ENCODE measurements around the gene HTR3B.
"Not testable (repeated sequence)": the region's sequence is repeated elsewhere in the genome, so short reads cannot be mapped to it uniquely, and the experiment has no call there.

HTR3B gene

DNA sequence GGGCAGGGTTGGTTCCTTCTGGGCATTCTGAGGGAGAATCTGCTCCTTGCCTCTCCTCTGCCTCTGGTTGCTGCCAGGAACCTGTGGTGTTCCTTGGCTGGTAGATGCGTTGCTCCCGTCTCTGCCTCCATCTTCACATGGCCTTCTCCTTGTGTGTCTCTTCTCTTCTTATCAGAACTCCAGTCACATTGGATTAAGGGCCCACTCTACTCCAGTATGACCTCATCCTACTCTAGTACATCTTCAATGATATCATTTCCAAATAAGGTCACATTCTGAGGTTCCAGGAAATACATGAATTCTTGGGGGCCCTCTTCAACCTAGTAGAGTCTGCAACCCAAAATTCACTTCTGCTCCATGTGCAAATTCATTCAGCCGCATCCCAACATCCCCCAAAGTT lies 33.3 kb downstream of the HTR3B start:
- no peak for DNase-seq (ENCODE audit: low read depth in 2 of 2)
- H3K4me3 ChIP-seq (replicated peaks in 1 of 2; ENCODE audit: low read depth in 2 of 2, low read length in 2 of 2): no peak overlapping the region
- TF ChIP-seq, protein P1, sequence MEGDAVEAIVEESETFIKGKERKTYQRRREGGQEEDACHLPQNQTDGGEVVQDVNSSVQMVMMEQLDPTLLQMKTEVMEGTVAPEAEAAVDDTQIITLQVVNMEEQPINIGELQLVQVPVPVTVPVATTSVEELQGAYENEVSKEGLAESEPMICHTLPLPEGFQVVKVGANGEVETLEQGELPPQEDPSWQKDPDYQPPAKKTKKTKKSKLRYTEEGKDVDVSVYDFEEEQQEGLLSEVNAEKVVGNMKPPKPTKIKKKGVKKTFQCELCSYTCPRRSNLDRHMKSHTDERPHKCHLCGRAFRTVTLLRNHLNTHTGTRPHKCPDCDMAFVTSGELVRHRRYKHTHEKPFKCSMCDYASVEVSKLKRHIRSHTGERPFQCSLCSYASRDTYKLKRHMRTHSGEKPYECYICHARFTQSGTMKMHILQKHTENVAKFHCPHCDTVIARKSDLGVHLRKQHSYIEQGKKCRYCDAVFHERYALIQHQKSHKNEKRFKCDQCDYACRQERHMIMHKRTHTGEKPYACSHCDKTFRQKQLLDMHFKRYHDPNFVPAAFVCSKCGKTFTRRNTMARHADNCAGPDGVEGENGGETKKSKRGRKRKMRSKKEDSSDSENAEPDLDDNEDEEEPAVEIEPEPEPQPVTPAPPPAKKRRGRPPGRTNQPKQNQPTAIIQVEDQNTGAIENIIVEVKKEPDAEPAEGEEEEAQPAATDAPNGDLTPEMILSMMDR (IDR thresholded peaks at IDR 0.05; ENCODE audit: low read depth, low read length): no peak

DNA sequence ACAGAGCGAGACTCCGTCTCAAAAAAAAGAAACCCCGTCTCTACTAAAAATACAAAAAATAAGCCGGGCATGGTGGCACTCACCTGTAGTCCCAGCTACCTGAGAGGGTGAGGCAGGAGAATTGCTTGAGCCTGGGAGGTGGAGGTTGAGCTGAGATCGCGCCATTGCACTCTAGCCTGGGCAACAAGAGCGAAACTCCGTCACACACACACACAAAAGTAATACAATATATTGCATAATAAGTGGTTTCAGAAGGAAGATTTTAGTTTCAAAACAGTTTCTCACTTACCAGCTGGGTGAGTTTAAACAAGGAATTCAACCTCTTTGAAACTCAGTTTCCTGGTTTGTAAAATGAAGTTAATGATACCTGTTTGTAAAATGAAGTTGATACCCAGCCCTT lies 37.7 kb downstream of the HTR3B start:
- TF ChIP-seq, protein P1 (IDR thresholded peaks at IDR 0.05; ENCODE audit: low read depth, low read length): no peak
- no peak for DNase-seq (ENCODE audit: low read depth in 2 of 2)
- H3K4me3 ChIP-seq (replicated peaks in 1 of 2; ENCODE audit: low read depth in 2 of 2, low read length in 2 of 2): no peak overlapping the region

DNA sequence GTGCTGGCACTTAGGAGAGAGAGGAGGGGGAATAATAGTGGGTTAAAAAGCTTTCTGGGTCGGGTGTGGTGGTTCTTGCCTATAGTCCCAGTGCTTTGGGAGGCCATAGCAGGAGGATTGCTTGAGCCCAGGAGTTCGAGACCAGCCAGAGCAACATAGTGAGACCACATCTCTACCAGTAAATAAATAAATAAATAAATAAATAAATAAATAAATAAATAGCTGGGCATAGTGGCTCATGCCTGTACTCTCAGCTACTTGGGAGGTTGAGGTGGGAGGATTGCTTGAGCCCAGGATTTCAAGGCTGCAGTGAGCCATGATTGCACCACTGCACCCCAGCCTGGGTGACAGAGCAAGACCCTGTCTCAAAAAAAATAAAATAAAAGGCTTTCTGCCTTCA lies 41.6 kb downstream of the HTR3B start:
- H3K4me3 ChIP-seq (replicated peaks in 1 of 2; ENCODE audit: low read depth in 2 of 2, low read length in 2 of 2); DNase-seq (ENCODE audit: low read depth in 2 of 2): not testable (repeated sequence)

DNA sequence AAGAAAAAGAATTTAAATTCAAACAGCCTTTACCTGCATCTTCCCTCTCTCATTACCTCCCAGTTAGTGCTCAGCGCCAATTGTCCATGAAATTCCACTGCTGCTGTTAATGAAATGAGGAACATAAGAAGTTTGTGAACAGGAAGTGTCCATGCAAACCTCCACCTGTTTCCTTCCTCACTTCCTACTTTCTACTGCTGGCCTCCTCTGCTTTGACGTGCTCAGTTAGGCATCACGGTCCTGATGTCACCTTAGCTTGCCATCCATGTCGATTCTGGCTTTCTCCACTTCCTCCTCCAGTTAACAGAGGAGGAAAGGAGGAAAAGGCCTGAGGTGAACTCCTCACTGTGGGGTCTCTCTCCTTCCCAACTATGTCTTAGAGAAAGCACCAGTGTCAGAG lies 43.4 kb downstream of the HTR3B start:
- no peak overlapping the region for H3K4me3 ChIP-seq (replicated peaks in 1 of 2; ENCODE audit: low read depth in 2 of 2, low read length in 2 of 2)
- no peak for DNase-seq (ENCODE audit: low read depth in 2 of 2)
- TF ChIP-seq, protein P1 (IDR thresholded peaks at IDR 0.05; ENCODE audit: low read depth, low read length): no peak

DNA sequence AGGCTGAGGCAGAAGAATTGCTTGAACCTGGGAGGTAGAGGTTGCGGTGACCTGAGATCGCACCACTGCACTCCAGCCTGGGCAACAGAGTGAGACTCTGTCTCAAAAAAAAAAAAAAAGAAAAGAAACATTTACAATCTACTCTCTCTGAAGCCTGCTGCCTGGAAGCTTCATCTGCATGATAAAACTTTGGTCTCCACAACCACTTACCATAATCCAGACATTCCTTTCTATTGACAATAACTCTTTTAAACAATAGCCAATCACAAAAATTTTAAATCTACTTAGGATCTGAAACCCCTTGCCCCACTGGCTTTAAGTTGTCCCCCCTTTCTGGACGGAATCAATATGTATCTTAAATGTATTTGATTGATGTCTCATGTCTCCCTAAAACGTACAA lies 45.3 kb downstream of the HTR3B start:
- no peak for DNase-seq (ENCODE audit: low read depth in 2 of 2)
- H3K4me3 ChIP-seq (replicated peaks in 1 of 2; ENCODE audit: low read depth in 2 of 2, low read length in 2 of 2): no peak overlapping the region
- TF ChIP-seq, protein P1 (IDR thresholded peaks at IDR 0.05; ENCODE audit: low read depth, low read length): no peak

DNA sequence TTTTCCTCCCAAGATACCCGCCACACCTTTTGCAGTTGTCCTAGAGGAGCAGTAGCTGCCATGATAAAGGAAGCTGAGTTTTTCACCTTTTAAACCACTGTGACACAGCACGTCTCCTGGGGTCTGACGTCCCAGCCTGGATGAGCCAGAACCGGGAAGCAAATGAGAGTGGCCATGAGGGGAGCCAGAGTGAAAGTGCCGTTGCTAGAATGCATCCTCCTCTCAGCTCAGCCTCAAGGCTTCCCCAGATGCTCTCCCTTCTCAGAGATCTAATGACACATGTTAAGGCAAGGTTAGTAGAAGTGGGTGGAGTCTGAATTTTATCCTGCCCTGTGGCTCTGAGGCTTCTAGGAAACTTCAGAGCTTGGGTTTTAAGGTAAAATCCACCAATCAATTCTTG lies 46.9 kb downstream of the HTR3B start:
- TF ChIP-seq, protein P1 (IDR thresholded peaks at IDR 0.05; ENCODE audit: low read depth, low read length): no peak
- no peak for DNase-seq (ENCODE audit: low read depth in 2 of 2)
- H3K4me3 ChIP-seq (replicated peaks in 1 of 2; ENCODE audit: low read depth in 2 of 2, low read length in 2 of 2): no peak overlapping the region

DNA sequence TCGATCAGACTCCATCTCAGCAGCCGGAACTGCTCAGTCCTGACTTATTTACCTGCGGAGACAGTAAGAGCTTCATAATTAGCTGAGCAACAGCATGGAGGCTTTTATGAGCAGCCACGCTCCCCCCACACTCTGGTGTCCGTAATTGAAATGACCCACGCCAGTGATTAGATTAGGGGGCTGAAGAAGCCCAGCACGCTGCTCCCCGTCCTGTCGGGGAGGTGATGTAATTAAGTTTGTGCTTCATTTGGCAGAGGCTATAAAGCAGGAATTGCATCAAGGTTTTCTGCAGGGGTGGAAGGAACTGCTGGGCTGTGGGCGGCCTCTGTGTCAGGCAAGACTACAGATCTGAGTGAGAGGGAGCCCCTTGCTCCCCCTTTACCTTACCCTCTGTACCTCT lies 47.5 kb downstream of the HTR3B start:
- H3K4me3 ChIP-seq (replicated peaks in 1 of 2; ENCODE audit: low read depth in 2 of 2, low read length in 2 of 2): no peak overlapping the region
- TF ChIP-seq, protein P1 (IDR thresholded peaks at IDR 0.05; ENCODE audit: low read depth, low read length): no peak
- no peak for DNase-seq (ENCODE audit: low read depth in 2 of 2)
